OCI-LY3 (cell line): ENCODE measurements around the gene ZNF362.

ENCODE experiments used
- EZH2phosphoT487 ChIP-seq: fragments of 200-600 bp; shearing (Covaris generic); IDR thresholded peaks from 2 replicates; pipeline ENCODE4 v1.6.1; 2018; ENCODE audit warnings: antibody characterized with exemption, mixed run types, low read depth
- TF ChIP-seq, protein P1 (sequence below): fragments of 200-600, 300-600 bp; sonication (generic); IDR thresholded peaks from 2 replicates; pipeline ENCODE4 v1.5.1; 2014; ENCODE audit warnings: antibody characterized with exemption, low read length, low read depth

DNA sequence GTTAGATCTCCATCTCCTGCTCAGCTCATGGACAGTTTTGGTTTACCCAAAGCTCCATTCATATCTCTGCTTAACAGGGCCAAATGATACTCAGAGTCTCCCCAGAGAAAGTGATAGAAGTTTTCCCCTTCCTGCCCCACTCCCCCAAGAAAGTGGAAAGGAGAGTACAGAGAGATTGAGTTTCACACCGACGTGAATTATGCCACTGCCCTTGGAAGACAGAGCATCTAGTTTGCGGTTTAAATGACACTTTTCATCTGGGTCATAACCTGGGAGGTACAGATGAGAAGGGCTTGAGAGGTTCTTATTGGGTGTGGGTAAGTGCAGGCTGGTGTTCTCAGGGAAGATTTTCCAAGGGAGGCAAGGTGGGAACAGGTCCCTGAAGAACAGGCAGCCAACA lies 6.9 kb upstream of the ZNF362 start:
- TF ChIP-seq, protein P1, sequence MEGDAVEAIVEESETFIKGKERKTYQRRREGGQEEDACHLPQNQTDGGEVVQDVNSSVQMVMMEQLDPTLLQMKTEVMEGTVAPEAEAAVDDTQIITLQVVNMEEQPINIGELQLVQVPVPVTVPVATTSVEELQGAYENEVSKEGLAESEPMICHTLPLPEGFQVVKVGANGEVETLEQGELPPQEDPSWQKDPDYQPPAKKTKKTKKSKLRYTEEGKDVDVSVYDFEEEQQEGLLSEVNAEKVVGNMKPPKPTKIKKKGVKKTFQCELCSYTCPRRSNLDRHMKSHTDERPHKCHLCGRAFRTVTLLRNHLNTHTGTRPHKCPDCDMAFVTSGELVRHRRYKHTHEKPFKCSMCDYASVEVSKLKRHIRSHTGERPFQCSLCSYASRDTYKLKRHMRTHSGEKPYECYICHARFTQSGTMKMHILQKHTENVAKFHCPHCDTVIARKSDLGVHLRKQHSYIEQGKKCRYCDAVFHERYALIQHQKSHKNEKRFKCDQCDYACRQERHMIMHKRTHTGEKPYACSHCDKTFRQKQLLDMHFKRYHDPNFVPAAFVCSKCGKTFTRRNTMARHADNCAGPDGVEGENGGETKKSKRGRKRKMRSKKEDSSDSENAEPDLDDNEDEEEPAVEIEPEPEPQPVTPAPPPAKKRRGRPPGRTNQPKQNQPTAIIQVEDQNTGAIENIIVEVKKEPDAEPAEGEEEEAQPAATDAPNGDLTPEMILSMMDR: no peak
- no peak for TF ChIP-seq EZH2phosphoT487
